ENCODE measurements around the gene BACE1.
"Not testable (repeated sequence)": the region's sequence is repeated elsewhere in the genome, so short reads cannot be mapped to it uniquely, and the experiment has no call there.

BACE1 gene

GRCh38 chr11:117279711-117280376 is 36.2 kb downstream of the BACE1 start:
- TF ChIP-seq CTCF (IDR thresholded peaks at IDR 0.05; ENCODE audit: insufficient read depth, low read depth, low read length, missing control alignments), result no peak
- DNase-seq (ENCODE audit: low read depth), result no peak
- no peak overlapping the region for H3K4me3 ChIP-seq (ENCODE audit: low read length)

GRCh38 chr11:117278347-117278746 is 37.7 kb downstream of the BACE1 start:
- TF ChIP-seq CTCF (IDR thresholded peaks at IDR 0.05; ENCODE audit: insufficient read depth, low read depth, low read length, missing control alignments), result no peak
- no peak overlapping the region for H3K4me3 ChIP-seq (ENCODE audit: low read length)
- no peak for DNase-seq (ENCODE audit: low read depth)

- no peak overlapping the region for H3K4me3 ChIP-seq (ENCODE audit: low read length)
- peak; percentile 46 for DNase-seq (ENCODE audit: low read depth)
- TF ChIP-seq CTCF (IDR thresholded peaks at IDR 0.05; ENCODE audit: insufficient read depth, low read depth, low read length, missing control alignments), result no peak
Observed at GRCh38 chr11:117273550-117274289, 42.3 kb downstream of the BACE1 start.

GRCh38 chr11:117272175-117272574 is 43.9 kb downstream of the BACE1 start:
- DNase-seq (ENCODE audit: low read depth), result not testable (repeated sequence)

GRCh38 chr11:117271208-117271607 is 44.8 kb downstream of the BACE1 start:
- no peak for TF ChIP-seq CTCF (IDR thresholded peaks at IDR 0.05; ENCODE audit: insufficient read depth, low read depth, low read length, missing control alignments)
- H3K4me3 ChIP-seq (ENCODE audit: low read length), result no peak overlapping the region
- DNase-seq (ENCODE audit: low read depth), result no peak

More at GRCh38 chr11:117272175-117272574, 43.9 kb downstream of the BACE1 start:
- H3K4me3 ChIP-seq (ENCODE audit: low read length), result not testable (repeated sequence)

- no peak for DNase-seq (ENCODE audit: low read depth)
- TF ChIP-seq CTCF (IDR thresholded peaks at IDR 0.05; ENCODE audit: insufficient read depth, low read depth, low read length, missing control alignments), result no peak
- no peak overlapping the region for H3K4me3 ChIP-seq (ENCODE audit: low read length)
Observed at GRCh38 chr11:117269856-117270255, 46.2 kb downstream of the BACE1 start.

- DNase-seq (ENCODE audit: low read depth), result no peak
- no peak for TF ChIP-seq CTCF (IDR thresholded peaks at IDR 0.05; ENCODE audit: insufficient read depth, low read depth, low read length, missing control alignments)
- H3K4me3 ChIP-seq (ENCODE audit: low read length), result no peak overlapping the region
Observed at GRCh38 chr11:117265745-117266144, 50.3 kb downstream of the BACE1 start.

GRCh38 chr11:117264624-117265323 is 51.3 kb downstream of the BACE1 start:
- DNase-seq (ENCODE audit: low read depth); H3K4me3 ChIP-seq (ENCODE audit: low read length): not testable (repeated sequence)

Data from epithelial cell of esophagus (primary cell).